Gastrocnemius medialis (tissue), 4 donors: ENCODE data around the gene IL12RB2.

Source experiments
- CTCF ChIP-seq, 5 experiments: fragments of 450-650 bp in 3 of 5; fragments of 200-600 bp in 2 of 5; sonication (generic) in 2 of 5; IDR thresholded peaks in 4 of 5; conservative IDR thresholded peaks in 1 of 5; 1 replicate in 4 of 5; 2 replicates in 1 of 5; pipeline ENCODE4 v1.5.1; 2016 to 2019; ENCODE audit warnings: antibody characterized with exemption in 5 of 5, mild to moderate bottlenecking in 3 of 5, moderate library complexity in 3 of 5
- POLR2A ChIP-seq, 2 donors: fragments of 450-650 bp; IDR thresholded peaks; one replicate each; pipeline ENCODE4 v1.6.1; 2017; ENCODE audit warnings: antibody characterized with exemption in 2 of 2, mild to moderate bottlenecking in 2 of 2, moderate library complexity in 2 of 2

- TF ChIP-seq CTCF (IDR thresholded peaks at IDR 0.05 in 4 of 5, conservative IDR thresholded peaks at IDR 0.05 in 1 of 5), result no peak
- no peak for TF ChIP-seq POLR2A (IDR thresholded peaks at IDR 0.05)
Measured at GRCh38 chr1:67314696-67315095, 7.0 kb downstream of the IL12RB2 start.
